HEK293T (cell line): Measurements from ENCODE around the gene RBMXL2.
A peak's percentile ranks its signal among the peaks of the same experiment; 100 is the strongest.

Experiments used
- CTCF ChIA-PET: fragments of 350-600 bp; formaldehyde crosslinking; extraction: SDS; loops from one replicate; lab custom pipeline; 2021; ENCODE audit warnings: antibody characterized with exemption, inconsistent platforms; lab: Yijun Ruan, JAX
- POLR2A ChIA-PET: fragments of 350-600 bp; formaldehyde crosslinking; extraction: SDS; loops from one replicate; lab custom pipeline; 2020; ENCODE audit warnings: antibody characterized with exemption, inconsistent platforms; lab: Yijun Ruan, JAX
- DNase-seq: peaks from one replicate; pipeline ENCODE4 v3.0.0; 2012; ENCODE audit warnings: mixed read lengths; ENCODE audit errors: extremely low spot score
- ARNT ChIP-seq: fragments of 450-650 bp; IDR thresholded peaks from 2 replicates; pipeline ENCODE4 v1.6.1; 2017; ENCODE audit warnings: mild to moderate bottlenecking
- BHLHE40 ChIP-seq: fragments of 450-650 bp; IDR thresholded peaks from 2 replicates; pipeline ENCODE4 v1.6.1; 2016; ENCODE audit warnings: mild to moderate bottlenecking, moderate library complexity, borderline replicate concordance
- CTBP1 ChIP-seq: fragments of 450-650 bp; IDR thresholded peaks from 2 replicates; pipeline ENCODE4 v1.6.1; 2016; ENCODE audit warnings: borderline replicate concordance
- ELF4 ChIP-seq: fragments of 450-650 bp; IDR thresholded peaks from 2 replicates; pipeline ENCODE4 v1.6.1; 2017; ENCODE audit warnings: antibody characterized with exemption
- FOXA1 ChIP-seq: fragments of 450-650 bp; IDR thresholded peaks from 2 replicates; pipeline ENCODE4 v1.6.1; 2016; ENCODE audit warnings: mild to moderate bottlenecking
- FOXK2 ChIP-seq: fragments of 450-650 bp; IDR thresholded peaks from 2 replicates; pipeline ENCODE4 v1.6.1; 2016; ENCODE audit warnings: mild to moderate bottlenecking
- FOXM1 ChIP-seq: fragments of 450-650 bp; IDR thresholded peaks from 2 replicates; pipeline ENCODE4 v1.6.1; 2017; ENCODE audit warnings: mild to moderate bottlenecking, borderline replicate concordance
- HDGF ChIP-seq: fragments of 450-650 bp; IDR thresholded peaks from 2 replicates; pipeline ENCODE4 v1.6.1; 2017; ENCODE audit warnings: antibody characterized with exemption, borderline replicate concordance
- L3MBTL2 ChIP-seq: fragments of 450-650 bp; conservative IDR thresholded peaks from 2 replicates; pipeline ENCODE4 v1.6.1; 2016; ENCODE audit warnings: mild to moderate bottlenecking
- LEF1 ChIP-seq: fragments of 450-650 bp; IDR thresholded peaks from 2 replicates; pipeline ENCODE4 v1.6.1; 2017; ENCODE audit warnings: mild to moderate bottlenecking, borderline replicate concordance
- NFRKB ChIP-seq: fragments of 450-650 bp; IDR thresholded peaks from 2 replicates; pipeline ENCODE4 v1.6.1; 2016; ENCODE audit warnings: mild to moderate bottlenecking, moderate library complexity
- PKNOX1 ChIP-seq: fragments of 450-650 bp; IDR thresholded peaks from 2 replicates; pipeline ENCODE4 v1.6.1; 2016
- SP1 ChIP-seq: fragments of 450-650 bp; IDR thresholded peaks from 2 replicates; pipeline ENCODE4 v1.6.1; 2017
- SUZ12 ChIP-seq: fragments of 450-650 bp; IDR thresholded peaks from 2 replicates; pipeline ENCODE4 v1.6.1; 2016; ENCODE audit warnings: mild to moderate bottlenecking
- TARDBP ChIP-seq: fragments of 450-650 bp; IDR thresholded peaks from 2 replicates; pipeline ENCODE4 v1.6.1; 2016
- ZNF384 ChIP-seq: fragments of 450-650 bp; IDR thresholded peaks from 2 replicates; pipeline ENCODE4 v1.6.1; 2016

The RBMXL2 gene

DNA sequence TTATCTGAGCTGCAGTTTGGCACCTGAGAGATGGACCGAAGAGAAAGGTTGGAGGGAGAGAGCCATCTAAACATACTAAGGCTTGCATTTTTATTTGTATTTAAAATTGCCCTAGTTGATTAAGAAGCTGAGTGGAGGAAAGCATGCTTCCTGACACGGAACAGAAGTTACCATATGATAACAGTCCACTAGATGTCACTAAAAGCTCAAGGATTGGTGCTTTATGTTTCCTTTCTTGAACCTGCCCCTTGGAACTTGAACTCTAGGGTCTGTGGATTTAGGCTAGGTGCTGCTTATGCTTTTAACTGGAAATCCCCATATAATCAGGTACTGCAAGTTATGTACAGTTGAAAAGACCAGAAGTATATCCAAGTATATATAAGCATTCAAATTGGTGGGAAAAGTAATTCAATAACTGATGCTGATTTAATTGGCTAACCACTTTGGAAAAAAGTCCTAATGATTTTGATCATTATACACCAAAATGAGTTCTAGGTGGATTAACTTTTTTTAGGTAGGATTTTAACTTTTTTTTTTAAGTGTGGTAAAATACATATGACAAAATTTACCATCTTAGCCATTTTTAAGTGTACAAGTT, 9.5 kb downstream of the RBMXL2 start:
- TF ChIP-seq SUZ12 (no peak), FOXM1 (no peak), ELF4 (no peak), BHLHE40 (no peak), TARDBP (no peak), ZNF384 (no peak), FOXK2 (no peak), NFRKB (no peak), ARNT (no peak), LEF1 (no peak), CTBP1 (no peak), PKNOX1 (no peak)
- DNase-seq, result peak; percentile 62
- CTCF ChIA-PET, result interaction anchor here (0.7 to 1.1 kb wide), 8 partner anchors 58 to 889 kb away, joined by 3 to 5 read pairs (median 3); partner anchors contain the start of gene EIF3F
- POLR2A ChIA-PET, result no interaction called here

GRCh38 chr11:7115780-7116179, 27.0 kb downstream of the RBMXL2 start:
- ChIA-PET CTCF (no interaction called here), POLR2A (no interaction called here)
- TF ChIP-seq LEF1 (no peak), NFRKB (no peak), TARDBP (no peak), PKNOX1 (no peak), BHLHE40 (no peak), CTBP1 (no peak), L3MBTL2 (no peak), HDGF (no peak), FOXM1 (no peak), FOXA1 (no peak), ARNT (no peak), ZNF384 (no peak), SUZ12 (no peak), SP1 (no peak), FOXK2 (no peak), ELF4 (no peak)
- no peak for DNase-seq

GRCh38 chr11:7116370-7116769, 27.6 kb downstream of the RBMXL2 start:
- DNase-seq, result no peak
- CTCF ChIA-PET, result no interaction called here
- TF ChIP-seq ELF4 (no peak), CTBP1 (no peak), FOXA1 (no peak), ZNF384 (no peak), PKNOX1 (no peak), LEF1 (no peak), NFRKB (no peak), HDGF (no peak), TARDBP (no peak), BHLHE40 (no peak), FOXK2 (no peak), ARNT (no peak), L3MBTL2 (no peak), FOXM1 (no peak), SUZ12 (no peak), SP1 (no peak)
- POLR2A ChIA-PET, result no interaction called here

GRCh38 chr11:7138051-7138450, 49.3 kb downstream of the RBMXL2 start:
- ChIA-PET CTCF (no interaction called here), POLR2A (no interaction called here)
- TF ChIP-seq L3MBTL2 (no peak), FOXM1 (no peak), PKNOX1 (no peak), BHLHE40 (no peak), TARDBP (no peak), FOXK2 (no peak), NFRKB (no peak), CTBP1 (no peak), SP1 (no peak), FOXA1 (no peak), ARNT (no peak), LEF1 (no peak), HDGF (no peak), ELF4 (no peak)
- DNase-seq, result no peak
